HG02610 (cell line): ENCODE results near the gene SNX24.
"Not testable (repeated sequence)": the region's sequence is repeated elsewhere in the genome, so short reads cannot be mapped to it uniquely, and the experiment has no call there.

Source experiments
- ATAC-seq: cut with Tn5 transposase; IDR thresholded peaks from one replicate; pipeline ENCODE4 v1.9.1; 2021; ENCODE audit warnings: mild to moderate bottlenecking, moderate library complexity; ENCODE audit not compliant: unreplicated experiment

SNX24 gene

DNA sequence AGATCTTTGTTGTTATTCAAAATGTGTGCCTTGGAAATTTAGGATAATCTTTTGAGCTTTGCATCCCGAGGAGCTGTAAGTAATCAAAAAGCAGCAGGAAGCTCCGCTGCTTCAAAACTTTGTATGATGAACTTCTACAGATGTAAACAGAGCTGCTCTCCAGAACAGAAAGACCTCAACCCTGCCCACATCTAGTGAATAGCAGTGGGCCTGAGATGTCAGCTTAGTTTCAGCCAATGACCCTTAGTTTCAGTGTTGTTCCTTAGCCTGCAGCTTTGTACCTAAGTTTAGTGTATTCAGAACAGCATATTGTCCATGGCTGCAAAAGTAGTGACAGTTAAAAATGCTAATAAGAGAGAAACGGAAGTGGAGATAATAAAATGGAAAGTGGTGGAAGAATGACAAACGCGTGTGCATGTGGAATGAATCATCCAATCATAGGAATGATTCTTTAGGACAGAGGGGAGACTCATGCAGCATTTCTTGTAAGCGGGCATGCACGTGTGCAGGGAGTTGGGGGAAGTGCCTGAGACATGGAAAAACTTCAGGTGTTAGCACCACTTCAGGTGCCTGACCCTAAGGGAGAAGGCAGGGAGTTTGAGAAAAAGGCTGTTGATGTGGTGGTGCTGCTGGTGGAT lies 24.9 kb downstream of the SNX24 start:
- ATAC-seq: no peak

DNA sequence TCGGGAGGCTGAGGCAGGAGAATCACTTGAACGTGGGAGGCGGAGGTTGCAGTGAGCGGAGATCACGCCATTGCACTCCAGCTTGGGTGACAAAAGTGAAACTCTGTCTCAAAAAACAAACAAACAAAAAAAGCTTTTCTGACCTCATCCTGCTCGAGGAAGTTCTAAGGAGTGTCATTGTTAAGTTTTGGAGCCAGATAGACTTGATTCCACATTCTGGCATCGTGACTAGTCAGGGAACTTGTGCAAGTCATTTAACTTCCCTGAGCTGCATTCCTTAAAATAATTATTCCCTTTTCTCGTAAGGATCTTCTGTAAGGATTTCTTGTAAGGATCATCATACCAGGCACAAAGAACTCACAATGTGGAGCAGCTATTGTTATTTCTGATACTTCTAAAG lies 26.2 kb downstream of the SNX24 start:
- ATAC-seq: no peak

DNA sequence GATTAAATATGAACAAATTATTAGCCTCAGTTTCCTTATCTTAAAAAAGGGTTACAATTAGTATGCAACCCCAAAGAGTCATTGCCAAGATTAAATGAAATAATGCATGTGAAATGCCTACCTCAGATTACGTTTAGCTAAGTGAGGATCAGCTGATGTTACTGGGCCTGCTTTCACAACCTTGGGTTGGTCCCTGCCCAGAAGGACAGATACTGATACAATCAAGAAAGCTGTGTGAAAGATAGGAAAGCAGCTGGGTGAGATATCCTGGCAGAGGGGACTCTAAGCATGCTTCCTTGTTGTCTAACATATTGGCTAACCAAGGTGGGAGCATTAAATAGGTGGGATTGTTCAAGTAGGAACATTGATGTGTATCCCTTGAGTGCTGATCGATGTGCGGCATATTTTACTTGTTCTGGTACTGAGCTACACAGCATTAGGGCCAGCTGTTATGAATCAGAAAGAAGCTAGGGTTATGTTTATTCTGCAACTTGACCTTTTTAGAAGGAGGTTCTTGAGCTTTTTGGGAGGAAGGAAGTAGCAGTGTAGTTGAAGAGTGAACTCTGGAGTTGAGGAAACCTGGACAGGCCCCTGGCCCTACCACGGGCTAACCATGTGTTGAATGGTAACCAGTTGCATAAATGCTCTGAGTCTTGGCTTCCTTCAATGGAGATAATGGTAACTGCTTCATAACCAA lies 28.9 kb downstream of the SNX24 start:
- no peak for ATAC-seq

DNA sequence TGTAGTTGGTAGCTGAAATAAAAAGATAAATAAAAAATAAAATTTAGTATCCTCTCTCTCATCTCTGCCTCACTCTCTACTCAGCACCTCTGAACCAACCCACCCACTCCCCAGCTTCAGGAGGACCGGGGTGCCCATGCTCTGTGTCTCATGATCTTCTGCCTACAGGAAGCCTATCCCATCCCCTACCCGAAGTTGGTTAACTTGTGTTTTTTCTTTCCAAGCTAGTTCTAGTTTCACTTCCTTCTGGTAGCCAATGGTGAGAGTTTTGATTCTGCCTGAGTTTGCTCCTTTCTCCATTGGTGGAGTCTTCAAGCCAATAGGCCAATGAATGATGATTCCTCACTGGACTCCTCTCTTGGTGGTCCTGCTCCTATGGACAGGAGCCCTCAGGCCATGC lies 32.1 kb downstream of the SNX24 start:
- peak; percentile 56 for ATAC-seq

DNA sequence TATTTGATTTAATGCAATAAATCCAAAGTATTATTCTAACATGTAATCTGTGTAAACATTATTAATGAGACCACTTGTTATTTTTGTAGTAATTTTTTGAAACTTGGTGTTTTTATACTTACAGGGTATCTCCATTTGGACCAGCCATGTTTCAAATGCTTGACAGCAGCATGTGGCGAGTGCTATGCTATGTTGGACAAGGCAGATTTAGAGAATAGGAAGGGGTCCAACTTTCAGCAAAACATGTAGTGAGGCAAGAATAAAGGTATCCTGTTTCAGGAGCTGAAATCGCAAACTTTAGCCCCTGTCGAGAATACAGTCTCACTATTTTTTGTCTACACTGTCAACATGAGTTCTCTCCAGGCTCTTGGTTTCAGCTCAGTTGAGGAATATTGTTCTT lies 33.7 kb downstream of the SNX24 start:
- ATAC-seq: no peak

DNA sequence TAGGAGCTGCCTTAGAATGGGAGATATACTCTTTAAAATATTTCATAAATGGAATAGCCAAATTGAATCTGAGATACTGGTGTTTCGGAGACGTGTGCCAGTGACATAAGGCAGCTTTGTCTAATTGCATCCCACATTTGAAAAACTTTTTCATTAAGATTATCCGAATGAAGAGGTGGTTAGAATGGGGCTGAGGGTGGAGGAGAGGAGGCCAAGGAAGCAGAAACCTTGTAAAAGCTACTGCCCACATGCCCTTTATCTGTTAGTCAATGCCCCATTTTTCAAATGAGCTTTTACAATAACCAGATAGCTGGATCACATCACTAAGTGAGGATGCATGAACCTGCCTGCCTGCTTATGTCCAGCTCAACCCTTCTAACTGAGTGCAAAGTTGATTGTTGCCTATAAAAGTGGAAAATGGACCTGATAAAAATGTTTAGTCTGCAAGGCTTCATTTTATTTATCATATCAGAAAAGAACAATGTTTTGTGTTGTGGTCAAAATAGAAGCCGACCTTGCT lies 34.8 kb downstream of the SNX24 start:
- ATAC-seq: no peak

DNA sequence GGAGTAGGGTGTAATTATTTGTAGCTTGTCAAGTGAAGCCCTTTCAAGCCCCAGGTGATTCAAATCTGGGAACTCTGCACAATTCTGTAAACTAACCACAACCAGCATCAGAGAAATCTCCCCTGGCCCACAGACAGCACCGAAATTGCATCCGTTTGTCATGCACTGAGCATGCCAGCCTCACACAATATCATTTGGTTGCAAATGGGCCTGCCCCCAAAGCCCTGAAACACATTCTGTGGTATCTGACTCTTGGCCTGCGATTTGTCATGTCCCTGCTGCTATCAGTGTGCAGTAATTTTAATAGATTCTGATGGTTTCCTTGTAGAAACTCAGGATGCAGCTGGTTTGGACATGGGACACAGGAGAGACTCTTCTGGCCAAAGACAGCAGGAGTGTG lies 35.3 kb downstream of the SNX24 start:
- peak; percentile 58 for ATAC-seq

DNA sequence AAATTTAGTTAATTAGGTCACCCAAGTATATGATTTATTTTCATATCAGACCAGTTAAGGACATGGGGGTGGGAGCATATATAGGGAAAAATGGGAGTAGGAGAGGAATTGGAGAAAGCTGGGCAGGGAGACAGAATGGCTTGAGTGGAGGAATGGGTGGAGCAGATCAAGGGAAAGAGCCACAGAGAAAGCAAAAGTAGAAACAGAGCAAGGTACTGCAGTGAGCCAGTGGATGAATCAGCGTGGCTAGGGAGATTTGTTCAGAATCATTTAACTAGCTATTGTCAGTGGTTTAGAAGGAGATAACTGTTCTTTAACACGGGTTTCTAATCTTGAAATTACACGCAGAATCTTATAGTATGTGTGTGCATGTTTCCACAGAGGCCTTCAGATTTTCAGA lies 37.4 kb downstream of the SNX24 start:
- ATAC-seq: peak; percentile 74

DNA sequence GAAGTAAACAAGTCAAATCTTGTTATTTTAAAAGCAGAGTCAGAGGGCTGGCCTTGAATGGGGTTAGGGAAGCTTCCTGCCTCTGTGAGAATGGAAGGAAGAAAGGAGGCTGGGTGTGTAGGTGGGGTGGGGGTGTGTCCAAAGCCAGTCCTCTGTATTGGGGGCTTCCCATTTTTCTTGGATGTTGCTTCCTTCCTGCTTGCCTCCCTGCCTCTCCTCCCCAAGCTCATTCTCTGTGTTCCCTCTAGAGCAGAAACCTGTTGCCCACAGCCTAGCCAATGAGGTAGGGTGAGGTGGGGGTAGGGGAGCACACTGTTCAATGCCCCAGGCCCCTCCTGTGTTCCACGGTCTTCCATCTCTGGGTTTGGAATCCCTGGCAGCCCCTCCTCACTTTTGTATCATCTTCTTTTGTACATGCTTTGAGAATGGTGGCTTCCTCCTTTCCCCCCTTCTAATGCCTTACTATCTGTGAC lies 39.7 kb downstream of the SNX24 start:
- ATAC-seq: no peak

DNA sequence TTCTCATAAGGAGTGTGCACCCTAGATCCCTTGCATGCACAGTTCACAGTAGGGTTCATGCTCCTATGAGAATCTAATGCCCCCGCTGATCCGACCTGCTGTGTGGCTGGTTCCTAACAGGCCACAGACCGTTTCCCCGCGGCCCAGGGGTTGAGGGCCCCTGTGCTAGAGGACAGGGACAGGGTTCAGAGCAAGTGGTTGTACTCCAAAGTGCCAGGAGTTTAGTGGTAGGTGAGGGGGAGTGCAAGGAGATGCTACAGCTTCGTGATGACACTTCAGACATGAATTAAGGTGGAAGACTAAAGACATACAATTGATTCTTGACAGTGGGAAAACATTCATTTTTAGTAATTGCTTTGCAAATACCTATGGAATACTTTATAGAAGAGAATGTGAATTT lies 40.5 kb downstream of the SNX24 start:
- no peak for ATAC-seq

DNA sequence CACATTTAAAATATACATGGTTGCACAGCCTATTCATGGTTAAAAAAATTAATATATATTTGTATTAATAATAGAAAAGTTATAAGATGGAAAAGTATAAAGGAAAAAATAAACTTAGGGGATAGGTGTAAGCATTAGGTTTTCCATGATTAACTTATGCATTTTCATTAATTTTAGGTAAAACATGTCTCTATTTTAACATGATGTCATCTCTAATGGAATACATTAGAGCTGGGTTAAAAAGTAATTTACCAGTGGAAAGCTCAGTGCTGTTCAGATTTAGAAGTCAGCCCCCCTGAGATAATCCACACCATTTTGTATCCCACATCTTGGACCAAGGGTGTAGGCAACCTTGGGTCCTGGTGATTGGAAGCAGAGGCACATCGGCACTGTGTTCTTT lies 49.7 kb downstream of the SNX24 start:
- ATAC-seq: no peak

DNA sequence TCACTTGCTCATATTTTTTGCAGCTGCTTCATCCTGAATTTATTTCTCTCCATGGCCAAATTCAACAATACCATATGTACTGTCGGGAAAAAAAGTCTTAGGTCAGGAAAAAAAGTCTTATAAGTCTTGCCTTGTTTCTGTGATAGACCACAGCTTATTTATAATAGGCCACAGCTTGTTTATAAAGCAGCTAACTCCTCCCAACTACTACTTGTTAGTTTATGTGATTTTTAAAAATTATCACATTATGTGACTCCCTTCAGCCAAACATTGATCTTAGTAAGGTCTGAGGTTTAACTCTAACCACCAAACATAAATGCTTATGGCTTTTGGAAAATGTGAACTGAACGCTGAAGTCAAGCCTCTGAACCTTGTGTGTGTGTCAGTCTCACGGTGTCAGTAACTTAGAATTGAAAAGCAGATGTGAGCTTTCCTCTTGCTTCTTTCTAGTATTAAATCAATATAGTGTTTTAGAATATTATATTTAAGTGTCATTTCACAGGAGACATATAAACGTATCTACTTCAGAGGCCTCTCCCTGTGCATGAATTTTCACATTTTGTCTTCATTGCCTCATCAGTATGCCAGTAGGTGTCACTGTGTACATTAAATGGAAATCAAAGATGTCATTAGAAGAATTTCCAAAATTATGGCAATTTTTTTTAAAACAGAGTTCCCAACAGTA lies 51.3 kb downstream of the SNX24 start:
- ATAC-seq: no peak

DNA sequence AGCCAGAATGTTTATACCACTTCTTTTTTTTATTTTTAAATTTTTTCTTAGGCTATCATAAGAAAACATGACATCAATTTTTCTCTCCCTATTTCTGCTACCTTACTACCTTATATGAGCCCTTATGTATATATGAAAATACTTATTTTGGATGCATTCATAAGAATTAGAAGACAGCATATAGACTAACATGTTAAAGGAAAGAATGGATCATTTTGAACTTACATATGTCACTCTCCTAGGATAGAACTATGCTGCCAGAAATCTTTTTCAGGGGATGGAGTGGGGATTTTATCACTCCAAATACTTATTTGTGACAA lies 51.8 kb downstream of the SNX24 start:
- no peak for ATAC-seq

DNA sequence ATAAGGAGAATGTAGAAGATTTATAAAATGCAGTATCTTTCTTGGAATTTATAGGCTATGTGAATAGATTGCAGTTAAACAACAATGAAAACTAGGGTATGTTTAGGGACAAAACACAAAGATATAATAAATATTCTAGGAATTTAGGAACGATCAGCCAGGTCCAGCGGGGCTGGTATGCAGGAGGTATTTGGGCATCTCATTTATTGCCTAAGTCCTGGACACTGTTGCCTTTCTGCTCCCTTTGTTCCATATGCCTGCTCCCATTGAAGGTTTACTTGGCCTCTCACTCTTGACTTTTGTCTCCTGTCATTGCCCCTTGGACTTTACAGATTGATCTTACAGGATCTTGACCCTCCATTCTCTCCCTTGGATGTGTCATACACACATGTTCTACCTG lies 55.9 kb downstream of the SNX24 start:
- ATAC-seq: no peak

DNA sequence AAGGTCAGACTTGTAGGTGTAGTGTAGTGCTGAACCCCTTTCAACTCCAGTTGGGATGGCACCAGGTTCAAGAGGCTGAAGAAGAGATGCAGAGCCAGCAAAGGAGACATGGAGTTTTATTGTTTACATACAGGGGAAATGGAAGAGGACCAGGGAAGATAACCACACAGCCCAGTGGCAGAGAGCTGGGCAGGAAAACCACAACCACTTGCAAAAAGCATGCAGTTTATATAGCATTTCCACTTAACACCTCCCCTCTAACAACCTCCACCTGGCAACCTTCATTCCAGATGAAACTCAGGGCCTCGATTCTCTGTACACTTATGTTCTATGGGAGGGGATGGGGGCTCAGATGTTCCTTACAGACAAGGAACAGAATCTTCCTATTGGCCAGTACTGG lies 56.9 kb downstream of the SNX24 start:
- no peak for ATAC-seq

DNA sequence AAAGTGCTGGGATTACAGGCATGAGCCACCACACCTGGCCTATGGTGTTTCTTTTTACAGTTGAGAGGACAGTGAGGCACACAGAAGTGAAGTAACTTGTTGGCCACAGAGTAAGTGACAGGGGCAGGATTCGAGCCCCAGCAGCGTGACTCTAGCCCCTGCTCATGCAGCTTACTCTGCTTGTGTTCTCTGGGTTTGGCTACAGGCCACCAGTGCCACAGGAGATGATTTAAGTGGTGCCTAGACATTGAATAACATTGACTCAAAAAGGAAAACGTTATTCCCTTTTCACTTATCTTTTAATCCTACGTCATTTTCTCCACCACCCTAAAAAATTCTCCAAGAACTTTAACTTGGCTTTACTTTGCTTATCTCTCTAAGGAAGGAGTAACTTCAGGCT lies 61.4 kb downstream of the SNX24 start:
- no peak for ATAC-seq

DNA sequence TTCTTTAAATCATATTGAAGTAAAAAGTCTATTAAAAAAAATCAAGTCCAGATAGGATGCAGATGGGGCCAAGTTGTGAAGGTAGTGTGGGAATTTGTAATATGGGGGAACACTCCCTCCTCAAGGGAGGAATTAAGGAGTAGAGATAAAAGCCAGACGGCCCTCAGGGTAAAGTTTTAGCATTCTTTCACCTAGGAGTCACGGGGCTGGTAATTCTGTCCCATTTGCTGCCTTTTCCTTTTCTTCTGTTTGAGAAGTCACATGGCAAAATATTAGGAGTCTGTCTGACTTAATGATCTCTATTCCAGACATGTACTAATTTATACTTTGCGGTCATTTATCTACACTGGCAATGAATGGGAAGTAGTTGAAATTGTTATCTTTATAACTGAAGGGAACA lies 61.9 kb downstream of the SNX24 start:
- ATAC-seq: no peak

DNA sequence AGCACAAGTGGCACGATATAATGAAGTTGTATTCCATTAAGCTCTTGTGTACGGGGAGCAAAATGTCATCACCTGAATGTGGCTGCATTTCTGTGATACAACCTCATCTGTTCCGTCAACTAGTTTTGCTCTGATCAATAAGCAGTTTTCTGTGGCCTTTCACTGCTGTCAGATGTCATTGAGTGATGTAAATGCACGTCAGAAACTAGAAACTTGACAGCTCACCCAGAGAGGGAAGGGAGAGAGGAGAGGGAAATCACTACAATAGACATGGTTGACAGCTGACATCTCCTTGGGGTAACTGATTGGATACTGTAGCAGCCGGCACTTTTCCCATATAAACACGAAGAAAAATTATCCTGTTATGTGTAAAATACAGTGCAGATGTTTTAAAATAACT lies 62.7 kb downstream of the SNX24 start:
- no peak for ATAC-seq

DNA sequence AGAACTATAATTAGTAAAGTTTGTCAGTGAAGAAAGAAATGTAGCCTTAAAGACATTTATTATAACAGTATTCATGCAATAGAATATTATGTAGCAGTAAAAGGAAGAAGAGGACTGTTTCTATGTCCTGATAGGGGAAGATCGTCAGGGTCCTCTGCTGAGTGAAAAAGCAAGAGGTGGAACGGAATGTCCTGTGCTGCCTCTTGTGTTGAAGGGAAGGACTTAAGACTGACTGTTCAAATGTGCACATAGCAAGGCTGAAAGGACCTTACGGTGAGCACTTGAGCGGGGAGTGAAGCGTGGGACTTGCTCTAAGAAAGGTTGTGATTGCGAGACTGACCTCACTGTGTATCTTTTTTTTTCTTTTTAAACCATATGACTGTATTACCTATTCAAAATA lies 63.2 kb downstream of the SNX24 start:
- no peak for ATAC-seq

DNA sequence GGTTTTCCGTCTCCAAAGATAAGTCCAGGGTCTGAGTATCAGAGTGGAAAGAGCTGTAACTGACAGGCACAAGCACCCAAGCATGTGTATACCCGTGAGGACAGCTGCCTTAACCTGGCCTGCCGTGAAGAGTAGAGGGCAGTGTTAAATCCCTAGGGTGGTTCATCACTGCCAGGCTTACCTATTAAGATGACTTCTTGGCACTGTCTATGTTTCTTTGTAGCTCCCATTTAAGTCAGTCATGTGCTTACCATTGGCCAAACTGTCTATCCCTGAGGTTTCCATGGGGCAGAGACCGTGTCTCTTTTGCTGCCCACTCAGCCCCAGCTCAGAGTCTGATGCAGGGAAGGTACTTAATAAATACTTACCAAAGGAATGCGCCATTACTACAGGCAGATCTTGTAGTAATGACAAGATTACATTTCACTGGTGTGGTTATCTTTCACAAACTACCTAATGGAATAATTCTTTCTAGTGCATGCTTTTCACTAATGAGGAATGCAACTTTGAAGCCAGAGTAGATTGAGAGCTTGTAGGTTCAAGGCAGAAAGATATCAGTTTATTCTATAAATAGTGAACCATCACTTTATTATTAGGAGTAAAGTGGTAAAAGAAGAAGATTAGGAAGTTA lies 64.2 kb downstream of the SNX24 start:
- no peak for ATAC-seq

DNA sequence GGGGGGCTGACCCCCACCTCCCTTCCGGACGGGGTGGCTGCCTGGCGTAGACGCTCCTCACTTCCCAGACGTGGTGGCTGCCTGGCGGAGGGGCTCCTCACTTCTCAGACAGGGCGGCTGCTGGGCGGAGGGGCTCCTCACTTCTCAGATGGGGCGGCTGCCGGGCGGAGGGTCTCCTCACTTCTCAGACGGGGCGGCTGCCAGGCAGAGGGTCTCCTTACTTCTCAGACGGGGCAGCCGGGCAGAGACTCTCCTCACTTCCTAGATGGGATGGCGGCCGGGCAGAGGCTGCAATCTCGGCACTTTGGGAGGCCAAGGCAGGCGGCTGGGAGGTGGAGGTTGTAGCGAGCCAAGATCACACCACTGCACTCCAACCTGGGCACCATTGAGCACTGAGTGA lies 68.0 kb downstream of the SNX24 start:
- not testable (repeated sequence) for ATAC-seq
